A549 treated with dexamethasone at 1 μM for 4 hours (cell line): ENCODE results near the gene PPEF1. TPM values are rescaled to one million over a fixed set of nuclear protein-coding genes. Genes with fewer than 3 reads are reported as not detected.

Experiments used
- total RNA-seq: library from RNA; stranded (reverse); fragments of 200-300 nt; extraction: Qiagen RNA extraction; gene quantifications from 5 replicates; pipeline ENCODE4 v1.2.3, GENCODE V29; 2022

Gene PPEF1, protein sequence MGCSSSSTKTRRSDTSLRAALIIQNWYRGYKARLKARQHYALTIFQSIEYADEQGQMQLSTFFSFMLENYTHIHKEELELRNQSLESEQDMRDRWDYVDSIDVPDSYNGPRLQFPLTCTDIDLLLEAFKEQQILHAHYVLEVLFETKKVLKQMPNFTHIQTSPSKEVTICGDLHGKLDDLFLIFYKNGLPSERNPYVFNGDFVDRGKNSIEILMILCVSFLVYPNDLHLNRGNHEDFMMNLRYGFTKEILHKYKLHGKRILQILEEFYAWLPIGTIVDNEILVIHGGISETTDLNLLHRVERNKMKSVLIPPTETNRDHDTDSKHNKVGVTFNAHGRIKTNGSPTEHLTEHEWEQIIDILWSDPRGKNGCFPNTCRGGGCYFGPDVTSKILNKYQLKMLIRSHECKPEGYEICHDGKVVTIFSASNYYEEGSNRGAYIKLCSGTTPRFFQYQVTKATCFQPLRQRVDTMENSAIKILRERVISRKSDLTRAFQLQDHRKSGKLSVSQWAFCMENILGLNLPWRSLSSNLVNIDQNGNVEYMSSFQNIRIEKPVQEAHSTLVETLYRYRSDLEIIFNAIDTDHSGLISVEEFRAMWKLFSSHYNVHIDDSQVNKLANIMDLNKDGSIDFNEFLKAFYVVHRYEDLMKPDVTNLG
- 1.1 to 1.6 TPM (median 1.5 TPM) in 5 replicates for total RNA-seq

GRCh38 chrX:18707426-18708049, at the start of gene PPEF1:
Gene PPEF1 (plus strand): TSS chrX:18707645. CDS start chrX:18707781, 136 bp downstream.

GRCh38 chrX:18672008-18672407, 35.4 kb upstream of the PPEF1 start, which contains the start of gene RS1:
Gene RS1 (minus strand): TSS chrX:18672108. CDS start chrX:18672068, 40 bp downstream.

Other genes with a start within 250 kb of the PPEF1 start
- gene RS1, start 35.5 kb upstream of the PPEF1 start, total RNA-seq = not detected in 5 replicates